Mesendoderm (in vitro differentiated cells): ENCODE data around the gene STK35.

Experiments
- DNase-seq: peaks from one replicate; pipeline ENCODE4 v3.0.0; 2013
- H2AK5ac ChIP-seq: 2 replicates; pipeline ENCODE4 v1.6.1; 2013; ENCODE audit warnings: low read length, inconsistent platforms
- H2BK120ac ChIP-seq: 2 replicates; pipeline ENCODE4 v1.6.1; 2013; ENCODE audit warnings: low read depth, mild to moderate bottlenecking, low read length, moderate library complexity, mixed read lengths
- H2BK15ac ChIP-seq: replicated peaks from 2 replicates; pipeline ENCODE4 v1.6.1; 2013; ENCODE audit warnings: low read depth, mild to moderate bottlenecking, moderate library complexity
- H2BK5ac ChIP-seq: 2 replicates; pipeline ENCODE4 v1.6.1; 2013; ENCODE audit warnings: low read length, inconsistent platforms
- H3K18ac ChIP-seq: 2 replicates; pipeline ENCODE4 v1.6.1; 2013; ENCODE audit warnings: mild to moderate bottlenecking, low read length, mixed read lengths
- H3K23ac ChIP-seq: one replicate; pipeline ENCODE4 v1.6.1; 2013; ENCODE audit warnings: low read length
- H3K27ac ChIP-seq: 2 replicates; pipeline ENCODE4 v1.5.1; 2013; ENCODE audit warnings: low read depth, mild to moderate bottlenecking, inconsistent platforms, low read length, moderate library complexity
- H3K27me3 ChIP-seq: 2 replicates; pipeline ENCODE4 v1.6.1; 2013; ENCODE audit warnings: low read length, control low read depth, mild to moderate bottlenecking, inconsistent platforms; ENCODE audit not compliant: insufficient read depth, poor library complexity
- H3K36me3 ChIP-seq: 2 replicates; pipeline ENCODE4 v1.6.1; 2013; ENCODE audit warnings: low read length, inconsistent platforms; ENCODE audit not compliant: control insufficient read depth, insufficient read depth
- H3K4ac ChIP-seq: one replicate; pipeline ENCODE4 v1.6.1; 2013; ENCODE audit warnings: low read depth, mild to moderate bottlenecking, low read length, moderate library complexity
- H3K4me1 ChIP-seq: 2 replicates; pipeline ENCODE4 v1.6.1; 2013; ENCODE audit warnings: low read depth, low read length, inconsistent platforms; ENCODE audit not compliant: control insufficient read depth
- H3K4me2 ChIP-seq: 2 replicates; pipeline ENCODE4 v1.6.1; 2013; ENCODE audit warnings: low read length
- H3K4me3 ChIP-seq: 2 replicates; pipeline ENCODE4 v1.5.1; 2013; ENCODE audit warnings: mild to moderate bottlenecking, low read length
- H3K56ac ChIP-seq: one replicate; pipeline ENCODE4 v1.6.1; 2013; ENCODE audit warnings: low read length
- H3K79me1 ChIP-seq: 2 replicates; pipeline ENCODE4 v1.6.1; 2013; ENCODE audit warnings: low read length, inconsistent platforms
- H3K79me2 ChIP-seq: 2 replicates; pipeline ENCODE4 v1.6.1; 2013; ENCODE audit warnings: mild to moderate bottlenecking, low read length; ENCODE audit not compliant: control insufficient read depth, insufficient read depth
- H3K9ac ChIP-seq: 2 replicates; pipeline ENCODE4 v1.6.1; 2013; ENCODE audit warnings: low read length, inconsistent platforms
- H4K5ac ChIP-seq: one replicate; pipeline ENCODE4 v1.6.1; 2013; ENCODE audit warnings: low read length
- H4K8ac ChIP-seq: one replicate; pipeline ENCODE4 v1.6.1; 2013; ENCODE audit warnings: low read depth, mild to moderate bottlenecking, control low read depth, low read length, moderate library complexity
- WGBS: extraction: QIAGEN DNeasy Blood & Tissue Kit; methylation state at CpG from one replicate; pipeline ENCODE4 v1.1.7; 2013; ENCODE audit warnings: low lambda C conversion rate, missing lambda C conversion rate; ENCODE audit not compliant: insufficient coverage; ENCODE audit errors: extremely low coverage; 5-methylcytosine and 5-hydroxymethylcytosine counted together

Gene STK35

DNA sequence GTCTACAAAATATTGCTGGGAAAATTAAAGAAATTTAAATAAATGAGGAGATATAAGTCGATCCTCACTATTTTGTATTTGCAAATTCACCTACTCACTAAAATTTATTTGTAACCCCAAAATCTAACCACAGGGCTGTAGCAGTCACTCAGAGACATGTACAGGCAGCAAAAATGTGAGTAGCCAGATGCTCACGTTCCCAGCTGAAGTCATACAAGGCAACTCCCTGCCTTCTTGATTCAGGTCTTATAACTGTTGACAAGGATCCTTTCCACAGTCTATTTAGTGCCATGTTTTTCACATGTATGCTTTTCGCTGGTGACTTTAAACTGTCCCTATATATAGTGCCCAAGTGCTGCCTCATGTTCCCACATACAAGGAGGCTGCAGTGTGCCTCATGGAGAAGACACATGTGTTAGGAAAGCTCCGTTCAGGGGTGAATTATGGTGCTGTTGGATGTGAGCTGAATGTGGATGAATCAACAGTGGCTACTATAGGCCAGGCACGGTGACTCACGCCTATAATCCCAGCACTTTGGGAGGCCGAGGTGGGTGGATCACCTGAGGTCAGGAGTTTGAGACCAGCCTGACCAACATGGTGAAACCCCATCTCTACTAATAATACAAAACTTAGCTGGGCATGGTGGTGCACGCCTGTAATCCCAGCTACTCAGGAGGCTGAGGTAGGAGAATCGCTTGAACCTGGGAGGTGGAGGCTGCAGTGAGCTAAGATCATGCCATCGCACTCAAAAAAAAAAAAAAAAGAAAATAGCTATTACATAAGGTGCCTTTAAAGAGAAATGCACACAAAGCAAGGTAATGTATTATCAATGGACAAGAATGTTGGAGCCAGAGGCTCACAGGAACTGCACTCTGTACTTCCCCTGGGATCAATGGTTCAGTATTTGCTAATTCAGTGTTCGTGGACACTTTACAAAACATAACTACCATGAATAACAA is 55.3 kb downstream of the STK35 start:
- DNase-seq, result no peak
- Histone ChIP-seq H3K4ac (no peak overlapping the region), H3K4me2 (no peak overlapping the region), H3K27ac (no peak overlapping the region), H2BK15ac (no peak overlapping the region), H3K27me3 (no peaks in the 10 kb centered on the region), H2AK5ac (no peak overlapping the region), H3K79me2 (no peaks in the 10 kb centered on the region), H3K79me1 (no peaks in the 10 kb centered on the region), H4K5ac (no peak overlapping the region), H2BK120ac (no peak overlapping the region), H3K23ac (no peak overlapping the region), H3K36me3 (no peaks in the 10 kb centered on the region), H3K18ac (no peak overlapping the region), H3K4me1 (no peaks in the 10 kb centered on the region), H3K4me3 (no peak overlapping the region), H2BK5ac (no peak overlapping the region), H3K9ac (no peak overlapping the region), H4K8ac (no peak overlapping the region), H3K56ac (no peak overlapping the region)
- WGBS, result no CpG with 5 or more reads among the region's 11 CpGs

GRCh38 chr20:2162125-2162822 is 60.6 kb downstream of the STK35 start:
- no peak for DNase-seq
- Histone ChIP-seq H3K79me2 (no peaks in the 10 kb centered on the region), H2BK15ac (no peak overlapping the region), H4K5ac (no peak overlapping the region), H3K27ac (no peak overlapping the region), H3K4me3 (no peak overlapping the region), H3K23ac (no peak overlapping the region), H3K27me3 (no peaks in the 10 kb centered on the region), H3K9ac (no peak overlapping the region), H3K4me2 (no peak overlapping the region), H3K79me1 (no peaks in the 10 kb centered on the region), H3K4ac (no peak overlapping the region), H3K36me3 (no peaks in the 10 kb centered on the region), H3K18ac (no peak overlapping the region), H4K8ac (no peak overlapping the region), H2BK5ac (no peak overlapping the region), H3K4me1 (no peaks in the 10 kb centered on the region), H2AK5ac (no peak overlapping the region), H3K56ac (no peak overlapping the region), H2BK120ac (no peak overlapping the region)
- no CpG with 5 or more reads among the region's 12 CpGs for WGBS

GRCh38 chr20:2162823-2163166 is 61.2 kb downstream of the STK35 start:
- H3K4ac ChIP-seq, result no peak overlapping the region
- no peak overlapping the region for H2BK120ac ChIP-seq
- no peaks in the 10 kb centered on the region for H3K36me3 ChIP-seq
- H3K79me1 ChIP-seq, result no peaks in the 10 kb centered on the region
- H2BK15ac ChIP-seq, result no peak overlapping the region
- H3K23ac ChIP-seq, result no peak overlapping the region
- no peaks in the 10 kb centered on the region for H3K27me3 ChIP-seq
- no peak overlapping the region for H4K5ac ChIP-seq
- H3K18ac ChIP-seq, result no peak overlapping the region
- no peak for DNase-seq
- H3K79me2 ChIP-seq, result no peaks in the 10 kb centered on the region
- no peak overlapping the region for H4K8ac ChIP-seq
- H3K4me3 ChIP-seq, result no peak overlapping the region
- H3K9ac ChIP-seq, result no peak overlapping the region
- no peaks in the 10 kb centered on the region for H3K4me1 ChIP-seq
- no peak overlapping the region for H3K56ac ChIP-seq
- H2BK5ac ChIP-seq, result no peak overlapping the region
- no peak overlapping the region for H3K27ac ChIP-seq
- WGBS, result no CpG with 5 or more reads among the region's 11 CpGs
- H2AK5ac ChIP-seq, result no peak overlapping the region
- H3K4me2 ChIP-seq, result no peak overlapping the region

- no peak overlapping the region for H3K4me2 ChIP-seq
- no peak overlapping the region for H3K56ac ChIP-seq
- H3K4me1 ChIP-seq, result no peaks in the 10 kb centered on the region
- H4K8ac ChIP-seq, result no peak overlapping the region
- H3K4ac ChIP-seq, result no peak overlapping the region
- H3K27me3 ChIP-seq, result no peaks in the 10 kb centered on the region
- DNase-seq, result no peak
- H3K18ac ChIP-seq, result no peak overlapping the region
- no peak overlapping the region for H2AK5ac ChIP-seq
- no peaks in the 10 kb centered on the region for H3K79me2 ChIP-seq
- H2BK15ac ChIP-seq, result no peak overlapping the region
- no peak overlapping the region for H3K9ac ChIP-seq
- H3K79me1 ChIP-seq, result no peaks in the 10 kb centered on the region
- no peak overlapping the region for H2BK120ac ChIP-seq
- H3K36me3 ChIP-seq, result no peaks in the 10 kb centered on the region
- no peak overlapping the region for H3K4me3 ChIP-seq
- no peak overlapping the region for H4K5ac ChIP-seq
- no CpG with 5 or more reads among the region's 8 CpGs for WGBS
- no peak overlapping the region for H2BK5ac ChIP-seq
- no peak overlapping the region for H3K27ac ChIP-seq
- H3K23ac ChIP-seq, result no peak overlapping the region
Observed at GRCh38 chr20:2163312-2163711, 61.7 kb downstream of the STK35 start.

DNA sequence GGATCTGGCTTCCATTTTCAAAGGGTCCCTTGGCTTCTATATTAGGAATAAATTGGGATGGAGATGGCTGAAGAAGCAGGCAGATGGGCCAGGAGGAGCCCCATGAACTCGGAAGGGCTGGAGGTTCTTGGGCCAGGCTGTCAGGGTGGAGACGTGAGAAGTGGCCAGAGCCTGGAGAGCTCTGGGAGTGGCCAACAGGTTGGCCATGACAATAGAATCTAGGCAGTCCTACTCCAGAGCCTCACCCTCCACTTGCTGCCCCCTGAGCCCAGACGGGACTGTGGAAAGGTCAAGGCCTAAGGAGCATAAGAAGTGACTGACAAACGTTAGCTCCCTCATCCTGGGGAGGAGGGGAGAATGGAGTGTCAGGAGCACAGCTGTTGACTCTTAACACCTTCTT is 62.1 kb downstream of the STK35 start:
- no peak overlapping the region for H3K27ac ChIP-seq
- no peak overlapping the region for H3K56ac ChIP-seq
- no peak overlapping the region for H2BK5ac ChIP-seq
- H2BK120ac ChIP-seq, result no peak overlapping the region
- H4K8ac ChIP-seq, result no peak overlapping the region
- H3K4me3 ChIP-seq, result no peak overlapping the region
- H3K36me3 ChIP-seq, result no peaks in the 10 kb centered on the region
- WGBS, result no CpG with 5 or more reads among the region's 4 CpGs
- H4K5ac ChIP-seq, result no peak overlapping the region
- H3K27me3 ChIP-seq, result no peaks in the 10 kb centered on the region
- no peak overlapping the region for H3K4ac ChIP-seq
- DNase-seq, result no peak
- H3K23ac ChIP-seq, result no peak overlapping the region
- H3K18ac ChIP-seq, result no peak overlapping the region
- no peak overlapping the region for H3K4me2 ChIP-seq
- H3K79me1 ChIP-seq, result no peaks in the 10 kb centered on the region
- H3K79me2 ChIP-seq, result no peaks in the 10 kb centered on the region
- H2AK5ac ChIP-seq, result no peak overlapping the region
- no peaks in the 10 kb centered on the region for H3K4me1 ChIP-seq
- H2BK15ac ChIP-seq, result no peak overlapping the region
- H3K9ac ChIP-seq, result no peak overlapping the region
